ENCODE data around the gene CLK1. TPM values are rescaled to one million over a fixed set of nuclear protein-coding genes. Genes with fewer than 3 reads are reported as not detected.

CLK1 gene
- total and polyA plus RNA-seq, 2 of the 13 experiments (the other 11 are each of a cell fraction or from before 2014, with no cell fraction given): 66.6 to 101 TPM

GRCh38 chr2:200814276-200814815 lies 50.1 kb downstream of the CLK1 start:
- BruUV-seq (replicated peaks): no TSS peak
- in situ Hi-C loops (cut with HindIII; ENCODE audit: extremely low pct_ligation_motif_present, low pct_unique_long_range_greater_than_20kb): loop anchor here (5.0 to 25.0 kb wide), 3 partner anchors 72 to 852 kb away; partner anchors contain the start of genes MAIP1 and TYW5
- Histone ChIP-seq H3K36me3 (replicated peaks in 1 of 2; ENCODE audit: control insufficient read depth in 1 of 2, insufficient read depth in 2 of 2, low read length in 2 of 2) (peaks cover 21 to 58% of the 10 kb centered on the region in 2 experiments), H3K27ac (ENCODE audit: extremely low read length, insufficient read depth, low read length) (no peak overlapping the region), H4K20me1 (ENCODE audit: insufficient read depth, low read length) (peaks cover 21% of the 10 kb centered on the region), H3K79me2 (ENCODE audit: insufficient read depth, low read length) (peaks cover 47% of the 10 kb centered on the region), H3K9me3 (ENCODE audit: low read length) (no peaks in the 10 kb centered on the region), H3K27me3 (ENCODE audit: control insufficient read depth in 1 of 2, insufficient read depth in 2 of 2, low read length in 2 of 2) (no peaks in the 10 kb centered on the region; a peak in 1 of 5 replicates), H3K4me1 (ENCODE audit: insufficient read depth, low read length) (peaks cover 47% of the 10 kb centered on the region), H2AFZ (ENCODE audit: low read length) (no peak overlapping the region), H3K4me3 (replicated peaks in 1 of 3; ENCODE audit: insufficient read depth in 1 of 3, low read depth in 2 of 3, low read length in 3 of 3) (no peak overlapping the region), H3K9ac (ENCODE audit: insufficient read depth, low read depth, low read length) (no peak overlapping the region; the same call in 1 of the 2 replicates), H3K4me2 (ENCODE audit: low read depth, low read length) (peak overlapping the region; percentile 85)
- WGBS (ENCODE audit: low lambda C conversion rate): 93% methylated on average over 3 of the region's 3 CpGs
- ChIA-PET POLR2A (interaction anchor here (0.7 to 1.6 kb wide), 3 partner anchors 56 to 75 kb away, joined by 3 read pairs; partner anchors contain the start of genes NIF3L1 and PPIL3), CTCF (ENCODE audit: low intra/inter-chr PET ratio, low total read pairs) (interaction anchor here (3.9 kb wide), 1 partner anchor 101 kb away, joined by 27 read pairs; no protein-coding TSS in a partner anchor)
- ATAC-seq: no peak
- intact Hi-C loops (cut with micrococcal nuclease; ENCODE audit: unreplicated experiment): loop anchor here (5.0 kb wide), 1 partner anchor 237 kb away; no protein-coding TSS in a partner anchor
- DNase-seq (ENCODE audit: low spot score): no peak
- FAIRE-seq: no peak
- TF ChIP-seq ZNF33A (CRISPR knock-in tag; IDR thresholded peaks at IDR 0.05; ENCODE audit: borderline replicate concordance): no peak
- TF ChIP-seq KAT2B (IDR thresholded peaks at IDR 0.05; ENCODE audit: borderline replicate concordance, low read depth, low read length): no peak
- TF ChIP-seq ZNF33B (CRISPR knock-in tag; IDR thresholded peaks at IDR 0.05): no peak
- no peak for TF ChIP-seq ZNF101 (CRISPR knock-in tag; IDR thresholded peaks at IDR 0.05; ENCODE audit: borderline replicate concordance, low read depth)
- TF ChIP-seq ATF1 (CRISPR knock-in tag; IDR thresholded peaks at IDR 0.05): no peak
- TF ChIP-seq ZNF792 (CRISPR knock-in tag; IDR thresholded peaks at IDR 0.05): no peak
- 0 out of 2 replicates have a peak, but pooled peaks have one; percentile 24 for TF ChIP-seq GTF3A (CRISPR knock-in tag; conservative IDR thresholded peaks at IDR 0.05)
- TF ChIP-seq MEF2D (CRISPR knock-in tag; IDR thresholded peaks at IDR 0.05): no peak
- no peak for TF ChIP-seq ZHX2 (IDR thresholded peaks at IDR 0.05; ENCODE audit: low read depth)
- no peak for TF ChIP-seq ZHX2 (CRISPR knock-in tag; IDR thresholded peaks at IDR 0.05; ENCODE audit: borderline replicate concordance)
- TF ChIP-seq, protein P1, sequence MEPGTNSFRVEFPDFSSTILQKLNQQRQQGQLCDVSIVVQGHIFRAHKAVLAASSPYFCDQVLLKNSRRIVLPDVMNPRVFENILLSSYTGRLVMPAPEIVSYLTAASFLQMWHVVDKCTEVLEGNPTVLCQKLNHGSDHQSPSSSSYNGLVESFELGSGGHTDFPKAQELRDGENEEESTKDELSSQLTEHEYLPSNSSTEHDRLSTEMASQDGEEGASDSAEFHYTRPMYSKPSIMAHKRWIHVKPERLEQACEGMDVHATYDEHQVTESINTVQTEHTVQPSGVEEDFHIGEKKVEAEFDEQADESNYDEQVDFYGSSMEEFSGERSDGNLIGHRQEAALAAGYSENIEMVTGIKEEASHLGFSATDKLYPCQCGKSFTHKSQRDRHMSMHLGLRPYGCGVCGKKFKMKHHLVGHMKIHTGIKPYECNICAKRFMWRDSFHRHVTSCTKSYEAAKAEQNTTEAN (CRISPR knock-in tag; conservative IDR thresholded peaks at IDR 0.05): no peak
- TF ChIP-seq ZFY (CRISPR knock-in tag; IDR thresholded peaks at IDR 0.05): no peak
- TF ChIP-seq POLR2A (IDR thresholded peaks at IDR 0.05; ENCODE audit: insufficient read depth in 1 of 2, low read depth in 2 of 2, low read length in 2 of 2): peak in 1 of 2 experiments; percentile 47; a peak in 1 of 4 replicates
- TF ChIP-seq SOX6 (IDR thresholded peaks at IDR 0.05): no peak
- TF ChIP-seq SOX6 (CRISPR knock-in tag; IDR thresholded peaks at IDR 0.05): no peak
- TF ChIP-seq, protein P2, sequence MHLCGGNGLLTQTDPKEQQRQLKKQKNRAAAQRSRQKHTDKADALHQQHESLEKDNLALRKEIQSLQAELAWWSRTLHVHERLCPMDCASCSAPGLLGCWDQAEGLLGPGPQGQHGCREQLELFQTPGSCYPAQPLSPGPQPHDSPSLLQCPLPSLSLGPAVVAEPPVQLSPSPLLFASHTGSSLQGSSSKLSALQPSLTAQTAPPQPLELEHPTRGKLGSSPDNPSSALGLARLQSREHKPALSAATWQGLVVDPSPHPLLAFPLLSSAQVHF (CRISPR knock-in tag; IDR thresholded peaks at IDR 0.05): no peak
